C1 segment of cervical spinal cord (tissue), 14 donors: ENCODE data around the gene SSX2B.
"Not testable (repeated sequence)": the region's sequence is repeated elsewhere in the genome, so short reads cannot be mapped to it uniquely, and the experiment has no call there.

Source experiments
- DNase-seq, 14 donors: peaks; one replicate each; lab custom pipeline; 2025; lab: John Stamatoyannopoulos, UW

SSX2B gene

GRCh38 chrX:52750952-52751351, at the start of gene SSX2B:
Gene SSX2B (plus strand): TSS chrX:52751252. CDS start chrX:52752681, 1,429 bp downstream.
- DNase-seq, result not testable (repeated sequence)

GRCh38 chrX:52707078-52707477, 44.0 kb upstream of the SSX2B start, which contains the start of gene SSX2:
Gene SSX2 (minus strand): TSS chrX:52707178. CDS start chrX:52705749, 1,429 bp downstream.
- DNase-seq, result not testable (repeated sequence)

- not testable (repeated sequence) for DNase-seq
Measured at GRCh38 chrX:52765983-52766382, 14.9 kb downstream of the SSX2B start.

GRCh38 chrX:52773504-52773903, 22.5 kb downstream of the SSX2B start:
- DNase-seq, result not testable (repeated sequence)

- not testable (repeated sequence) for DNase-seq
Measured at GRCh38 chrX:52797327-52797726, 46.3 kb downstream of the SSX2B start, which contains the start of gene SPANXN5. Gene SPANXN5 (minus strand): TSS chrX:52797427. CDS start chrX:52797348, 79 bp downstream.

- not testable (repeated sequence) for DNase-seq
Measured at GRCh38 chrX:52804876-52805275, 53.8 kb downstream of the SSX2B start.
